Spleen (tissue), 11 donors: Measurements from ENCODE around the gene GRIA1. TPM values are rescaled to one million over a fixed set of nuclear protein-coding genes. Genes with fewer than 3 reads are reported as not detected.

ENCODE experiments used
- DNase-seq: peaks from one replicate; pipeline ENCODE4 v3.0.0-alpha.2; 2020
- H3K27ac ChIP-seq, 8 donors: fragments of 200-600 bp; sonication (generic) in 7 of 8; 1 replicate in 4 of 8; 2 replicates in 4 of 8; pipeline versions ENCODE4 v1.5.0 to v1.8.0; 2016 to 2021; ENCODE audit warnings: inconsistent platforms in 4 of 8, mild to moderate bottlenecking in 4 of 8, moderate library complexity in 1 of 8
- H3K27me3 ChIP-seq, 7 donors: fragments of 200-600 bp; sonication (generic) in 6 of 7; replicated peaks in 1 of 7; 1 replicate in 4 of 7; 2 replicates in 3 of 7; pipeline versions ENCODE4 v1.5.0 to v1.8.0; 2016 to 2021; ENCODE audit warnings: inconsistent platforms in 3 of 7, mild to moderate bottlenecking in 1 of 7
- H3K36me3 ChIP-seq, 6 donors: fragments of 200-600 bp; sonication (generic) in 5 of 6; 1 replicate in 4 of 6; 2 replicates in 2 of 6; pipeline versions ENCODE4 v1.5.0 to v1.8.0; 2016 to 2021; ENCODE audit warnings: inconsistent platforms in 2 of 6
- H3K4me1 ChIP-seq, 6 donors: fragments of 200-600 bp; sonication (generic) in 5 of 6; 1 replicate in 3 of 6; 2 replicates in 3 of 6; pipeline versions ENCODE4 v1.5.0 to v1.8.0; 2016 to 2021; ENCODE audit warnings: inconsistent platforms in 3 of 6
- H3K4me3 ChIP-seq, 8 donors: fragments of 200-600 bp; sonication (generic) in 7 of 8; 1 replicate in 4 of 8; 2 replicates in 4 of 8; pipeline versions ENCODE4 v1.5.0 to v1.8.0; 2016 to 2021; ENCODE audit warnings: inconsistent platforms in 4 of 8, mild to moderate bottlenecking in 4 of 8, moderate library complexity in 2 of 8
- H3K9me3 ChIP-seq, 8 donors: fragments of 200-600 bp; sonication (generic) in 7 of 8; 1 replicate in 4 of 8; 2 replicates in 4 of 8; pipeline versions ENCODE4 v1.5.0 to v1.8.0; 2016 to 2021; ENCODE audit warnings: inconsistent platforms in 4 of 8
- POLR2A ChIP-seq, 3 donors: fragments of 450-650 bp; IDR thresholded peaks; one replicate each; pipeline ENCODE4 v1.5.1; 2017; ENCODE audit warnings: antibody characterized with exemption in 3 of 3, mild to moderate bottlenecking in 1 of 3
- POLR2AphosphoS5 ChIP-seq, 3 donors: sonication (generic); formaldehyde crosslinking; IDR thresholded peaks; one replicate each; pipeline ENCODE4 v1.5.1; 2017; ENCODE audit warnings: antibody characterized with exemption in 3 of 3
- WGBS, 5 donors: extraction: QIAGEN DNeasy Blood & Tissue Kit in 3 of 5; methylation state at CpG; one replicate each; pipeline versions ENCODE4 v1.1.5 to v1.1.7; 2013 to 2018; 5-methylcytosine and 5-hydroxymethylcytosine counted together
- intact Hi-C: fragments of 100-400 bp; cut with DNase I; formaldehyde crosslinking; loops from one replicate; pipeline ENCODE4 v1.15.0; 2023; ENCODE audit warnings: low total_unique reads
- polyA plus RNA-seq, 3 donors: library from polyadenylated mRNA; stranded (reverse); fragments of 200-250 nt; gene quantifications; one replicate each; pipeline ENCODE4 v1.2.1, GENCODE V29; 2013
- total RNA-seq, 7 donors: library from RNA; depleted of rRNA in 3 of 7; stranded (reverse); fragments of >200 nt in 3 of 7; fragmentation: NEBNext Ultra II Directional in 4 of 7; extraction: Animal tissue kit (Norgen Biotek cat#: 25700) in 4 of 7; gene quantifications; one replicate each; pipeline versions ENCODE4 v1.1.0 to v1.2.1, GENCODE V29; 2016 to 2021
- TF ChIP-seq, protein P1 (sequence below), 11 experiments: fragments of 200-600 bp in 7 of 11; fragments of 450-650 bp in 4 of 11; sonication (generic) in 4 of 11; IDR thresholded peaks in 8 of 11; conservative IDR thresholded peaks in 3 of 11; 1 replicate in 7 of 11; 2 replicates in 4 of 11; pipeline versions ENCODE4 v1.4.0 to v1.8.0; 2016 to 2021; ENCODE audit warnings: antibody characterized with exemption in 11 of 11, inconsistent platforms in 4 of 11, mild to moderate bottlenecking in 1 of 11
- donor health status: healthy with polysubstance abuse.
- donor health status: DM: no; HTN: no; CAD: no; lungs with moderate emphysema.
- donor health status: DM: no; HTN: no; CAD: no.
- donor health status: Bipolar disorder and iron deficiency.
- donor health status: healthy.
- donor health status: DM: no; HTN: no; CAD: no.
- donor health status: DM: yes; HTN: yes; CAD: no.

Gene GRIA1
- total and polyA plus RNA-seq, 10 donors = 0.02 to 0.19 (median 0.09) TPM; not detected in 6

DNA sequence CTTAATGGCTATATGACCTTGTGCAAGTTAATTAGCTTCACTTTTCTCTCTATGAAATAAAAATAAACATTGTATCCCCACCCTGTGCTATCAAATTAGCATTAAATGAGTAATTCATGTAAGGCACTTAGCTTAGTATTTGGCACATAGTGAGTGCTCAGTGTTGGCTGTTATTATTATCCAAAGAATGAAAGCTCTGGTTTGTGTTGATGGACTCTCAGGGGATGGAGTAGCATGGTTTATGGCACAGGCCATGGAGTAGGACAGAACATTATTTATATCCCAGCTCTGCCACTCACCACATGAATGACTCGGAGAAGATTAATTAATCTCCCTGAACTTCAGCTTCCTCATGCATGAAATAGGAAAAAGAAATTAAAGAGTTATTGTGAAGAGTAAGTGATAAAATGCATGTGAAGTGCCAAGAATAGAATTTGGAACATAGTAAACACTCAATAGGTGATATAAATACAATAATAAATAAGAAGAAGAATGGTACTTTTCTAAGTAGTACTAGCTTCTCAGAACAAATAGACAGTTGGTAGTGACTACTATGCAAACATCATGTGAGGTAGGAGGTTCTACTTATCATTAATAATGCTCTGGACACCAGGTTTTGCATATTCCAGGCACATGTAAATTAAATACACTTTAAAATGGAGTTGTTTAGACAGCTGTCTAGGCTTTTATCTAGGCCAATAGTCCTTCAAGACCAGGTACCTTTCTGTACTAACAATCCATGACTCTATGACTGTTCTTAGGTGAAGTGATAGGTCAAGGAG lies 146.4 kb downstream of the GRIA1 start:
- H3K27me3 ChIP-seq = no peaks in the 10 kb centered on the region
- no peak for DNase-seq
- intact Hi-C loops = no loop called here

DNA sequence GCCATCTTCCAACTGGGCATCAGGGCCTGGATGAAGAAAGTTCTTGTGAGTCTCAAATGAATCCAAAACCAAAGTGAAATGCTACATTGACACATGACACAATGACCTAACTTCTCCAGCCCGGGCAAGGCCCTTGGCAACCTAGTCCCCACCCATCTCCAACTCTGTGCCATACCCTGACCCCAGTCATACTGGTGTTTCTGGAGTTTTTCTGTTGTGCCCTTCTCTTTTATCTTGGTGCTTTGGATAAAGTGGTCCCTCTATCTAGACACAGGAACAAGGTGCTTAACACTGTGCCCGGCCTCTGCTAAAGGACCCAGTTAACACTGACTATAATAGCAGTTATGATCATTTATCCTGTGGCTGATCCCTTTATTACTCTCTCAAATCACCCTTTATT lies 149.8 kb downstream of the GRIA1 start:
- no peak for DNase-seq
- Histone ChIP-seq H3K4me1 (no peaks in the 10 kb centered on the region), H3K27ac (no peak overlapping the region), H3K9me3 (no peaks in the 10 kb centered on the region), H3K36me3 (no peaks in the 10 kb centered on the region), H3K4me3 (no peak overlapping the region), H3K27me3 (no peaks in the 10 kb centered on the region)
- intact Hi-C loops = no loop called here
- 59 to 84% (median 79%) methylated on average over 2 of the region's 2 CpGs for WGBS, 5 donors
- TF ChIP-seq POLR2AphosphoS5 (IDR thresholded peaks at IDR 0.05) (no peak), POLR2A (IDR thresholded peaks at IDR 0.05) (no peak)
- TF ChIP-seq, protein P1, sequence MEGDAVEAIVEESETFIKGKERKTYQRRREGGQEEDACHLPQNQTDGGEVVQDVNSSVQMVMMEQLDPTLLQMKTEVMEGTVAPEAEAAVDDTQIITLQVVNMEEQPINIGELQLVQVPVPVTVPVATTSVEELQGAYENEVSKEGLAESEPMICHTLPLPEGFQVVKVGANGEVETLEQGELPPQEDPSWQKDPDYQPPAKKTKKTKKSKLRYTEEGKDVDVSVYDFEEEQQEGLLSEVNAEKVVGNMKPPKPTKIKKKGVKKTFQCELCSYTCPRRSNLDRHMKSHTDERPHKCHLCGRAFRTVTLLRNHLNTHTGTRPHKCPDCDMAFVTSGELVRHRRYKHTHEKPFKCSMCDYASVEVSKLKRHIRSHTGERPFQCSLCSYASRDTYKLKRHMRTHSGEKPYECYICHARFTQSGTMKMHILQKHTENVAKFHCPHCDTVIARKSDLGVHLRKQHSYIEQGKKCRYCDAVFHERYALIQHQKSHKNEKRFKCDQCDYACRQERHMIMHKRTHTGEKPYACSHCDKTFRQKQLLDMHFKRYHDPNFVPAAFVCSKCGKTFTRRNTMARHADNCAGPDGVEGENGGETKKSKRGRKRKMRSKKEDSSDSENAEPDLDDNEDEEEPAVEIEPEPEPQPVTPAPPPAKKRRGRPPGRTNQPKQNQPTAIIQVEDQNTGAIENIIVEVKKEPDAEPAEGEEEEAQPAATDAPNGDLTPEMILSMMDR (IDR thresholded peaks at IDR 0.05 in 8 of 11, conservative IDR thresholded peaks at IDR 0.05 in 3 of 11) = no peak

More for the DNA sequence above, 146.4 kb downstream of the GRIA1 start:
- H3K27ac ChIP-seq = no peak overlapping the region
- no peaks in the 10 kb centered on the region for H3K4me1 ChIP-seq
- no peaks in the 10 kb centered on the region for H3K36me3 ChIP-seq
- H3K4me3 ChIP-seq = no peak overlapping the region
- no peak for TF ChIP-seq POLR2A (IDR thresholded peaks at IDR 0.05)
- no peak for TF ChIP-seq POLR2AphosphoS5 (IDR thresholded peaks at IDR 0.05)
- TF ChIP-seq, protein P1 (IDR thresholded peaks at IDR 0.05 in 8 of 11, conservative IDR thresholded peaks at IDR 0.05 in 3 of 11) = no peak
- H3K9me3 ChIP-seq = no peaks in the 10 kb centered on the region
- WGBS, 5 donors = 49 to 75% (median 52%) methylated on average over 1 of the region's 1 CpG

DNA sequence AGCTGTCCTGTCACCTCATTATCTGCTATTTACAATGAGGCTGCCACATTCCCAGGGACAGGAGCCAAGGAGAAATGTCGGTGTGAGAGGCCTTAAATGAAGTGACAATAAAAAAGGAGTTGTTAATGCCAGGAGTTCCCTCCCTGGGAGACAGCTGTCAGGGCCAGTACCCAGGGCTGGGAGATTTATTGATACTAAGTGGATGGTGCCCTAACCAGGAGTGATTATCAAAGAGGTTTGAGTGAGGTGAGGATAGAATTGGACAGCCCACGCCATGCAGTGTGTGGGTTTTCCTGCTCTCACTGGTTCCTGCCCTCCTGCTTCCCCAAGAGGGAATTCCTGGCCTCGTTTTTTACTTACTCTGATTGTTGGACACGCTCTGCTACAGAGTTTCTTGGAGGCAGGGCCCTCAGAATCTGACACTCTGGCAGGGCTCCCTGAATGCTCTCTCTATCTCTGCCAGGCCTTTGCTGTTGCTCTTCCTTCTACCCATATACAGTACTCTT lies 150.8 kb downstream of the GRIA1 start:
- Histone ChIP-seq H3K9me3 (no peaks in the 10 kb centered on the region), H3K4me1 (no peaks in the 10 kb centered on the region), H3K4me3 (no peak overlapping the region), H3K36me3 (no peaks in the 10 kb centered on the region), H3K27me3 (no peaks in the 10 kb centered on the region), H3K27ac (no peak overlapping the region)
- intact Hi-C loops = no loop called here
- WGBS, 5 donors = 44 to 76% (median 52%) methylated on average over 4 of the region's 4 CpGs
- TF ChIP-seq POLR2A (IDR thresholded peaks at IDR 0.05) = no peak
- TF ChIP-seq, protein P1 (IDR thresholded peaks at IDR 0.05 in 8 of 11, conservative IDR thresholded peaks at IDR 0.05 in 3 of 11) = no peak
- TF ChIP-seq POLR2AphosphoS5 (IDR thresholded peaks at IDR 0.05) = no peak
- DNase-seq = no peak

DNA sequence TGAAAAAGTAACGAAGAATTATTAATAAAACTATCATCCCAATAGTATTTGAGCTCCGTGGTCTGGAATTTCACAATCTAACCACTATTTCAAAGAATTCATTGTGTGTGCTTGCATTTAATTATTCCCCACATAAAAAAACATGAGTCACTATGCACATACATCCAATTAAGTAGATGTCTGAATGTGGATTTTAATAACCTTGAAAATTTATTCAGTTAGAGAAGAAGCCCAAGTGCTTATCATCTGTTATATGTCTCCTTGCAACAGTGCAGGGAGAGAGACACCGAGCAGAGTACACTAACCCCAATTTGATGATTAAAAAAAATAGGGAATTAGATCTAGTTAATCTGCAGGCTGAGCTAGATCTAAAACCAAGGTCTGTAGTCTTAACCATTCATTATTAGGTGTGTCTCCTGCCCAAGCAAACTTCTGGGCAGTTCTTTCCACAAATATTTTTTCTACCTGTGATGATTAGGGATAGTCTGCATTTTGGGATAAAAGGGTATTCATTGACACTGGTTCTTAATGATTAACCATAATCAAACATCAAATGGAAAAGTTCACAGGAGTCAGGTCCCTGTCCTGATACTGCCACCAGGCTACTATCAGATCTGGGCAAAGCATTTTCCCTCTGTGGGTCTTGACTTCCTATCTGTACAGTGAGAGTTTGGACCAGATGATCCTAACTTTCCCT lies 164.2 kb downstream of the GRIA1 start:
- H3K4me3 ChIP-seq = no peak overlapping the region
- H3K36me3 ChIP-seq = no peaks in the 10 kb centered on the region
- no peak overlapping the region for H3K27ac ChIP-seq
- no peaks in the 10 kb centered on the region for H3K4me1 ChIP-seq
- H3K9me3 ChIP-seq = no peaks in the 10 kb centered on the region
- no peaks in the 10 kb centered on the region for H3K27me3 ChIP-seq
- DNase-seq = no peak
- intact Hi-C loops = no loop called here
- TF ChIP-seq POLR2A (IDR thresholded peaks at IDR 0.05) (no peak), POLR2AphosphoS5 (IDR thresholded peaks at IDR 0.05) (no peak)
- TF ChIP-seq, protein P1 (IDR thresholded peaks at IDR 0.05 in 8 of 11, conservative IDR thresholded peaks at IDR 0.05 in 3 of 11) = no peak
- WGBS, 5 donors = 63 to 84% (median 79%) methylated on average over 3 of the region's 3 CpGs
